ENCODE results near the gene ABHD12. TPM values are rescaled to one million over a fixed set of nuclear protein-coding genes. Genes with fewer than 3 reads are reported as not detected.

ABHD12 gene
- total and polyA plus RNA-seq, 11 donors: 15.6 to 43.8 (median 26.5) TPM

- intact Hi-C loops (cut with DNase I): loop anchor here in 2 of 10 donors (5.0 kb wide), 2 partner anchors 41 to 254 kb away; no protein-coding TSS in a partner anchor
- peaks cover 0 to 85% (median 50%) of the 10 kb centered on the region in 12 donors for H3K4me1 ChIP-seq
- no peak for ATAC-seq
- TF ChIP-seq CTCF (IDR thresholded peaks at IDR 0.05) (no peak), POLR2A (IDR thresholded peaks at IDR 0.05) (no peak)
- H3K27ac ChIP-seq: peak overlapping the region in 11 of 12 donors; percentile 6 to 99 (median 96)
- no peaks in the 10 kb centered on the region for H3K27me3 ChIP-seq
- peaks cover 0 to 10% (median 0%) of the 10 kb centered on the region in 9 donors for H3K36me3 ChIP-seq
- H3K9me3 ChIP-seq: no peaks in the 10 kb centered on the region
- H3K4me3 ChIP-seq: peak overlapping the region in 10 of 12 donors; percentile 72 to 99 (median 92)
- 55 to 72% (median 65%) methylated on average over 9 of the region's 9 CpGs for WGBS, 4 donors
- DNase-seq: no peak
These were observed 139.6 kb downstream of the ABHD12 start for GRCh38 chr20:25251019-25251418.

GRCh38 chr20:25250508-25250907, 140.1 kb downstream of the ABHD12 start:
- Histone ChIP-seq H3K4me3 (peak overlapping the region; percentile 12 to 99 (median 92)), H3K4me1 (peaks cover 0 to 82% (median 46%) of the 10 kb centered on the region in 12 donors), H3K36me3 (peaks cover 0 to 10% (median 0%) of the 10 kb centered on the region in 9 donors), H3K27me3 (no peaks in the 10 kb centered on the region), H3K9me3 (no peaks in the 10 kb centered on the region), H3K27ac (peak overlapping the region; percentile 40 to 99 (median 96))
- ATAC-seq: no peak
- no peak for TF ChIP-seq CTCF (IDR thresholded peaks at IDR 0.05)
- TF ChIP-seq POLR2A (IDR thresholded peaks at IDR 0.05): no peak
- WGBS, 4 donors: 47 to 60% (median 51%) methylated on average over 3 of the region's 3 CpGs
- no peak for DNase-seq
- intact Hi-C loops (cut with DNase I): loop anchor here in 2 of 10 donors (5.0 kb wide), 2 partner anchors 42 to 253 kb away; no protein-coding TSS in a partner anchor

Other genes with a start within 250 kb of the ABHD12 start
- 100 to 1,000 TPM in 3 of 9 donors, 10 to 100 TPM in 6; 58.7 to 139 (median 86.7) TPM for gene ENTPD6, start 195.1 kb downstream of the ABHD12 start, total RNA-seq
- 100 to 1,000 TPM; 131 to 200 TPM for gene ENTPD6, start 195.1 kb downstream of the ABHD12 start, polyA plus RNA-seq
- gene PYGB, start 142.8 kb downstream of the ABHD12 start, total RNA-seq: 100 to 1,000 TPM; 172 to 450 (median 233) TPM
- gene PYGB, start 142.8 kb downstream of the ABHD12 start, polyA plus RNA-seq: 100 to 1,000 TPM; 144 to 227 TPM
- 1 to 10 TPM in 3 of 9 donors, under 1 TPM in 6; 0.19 to 3.1 (median 0.36) TPM for gene GINS1, start 16.8 kb upstream of the ABHD12 start, total RNA-seq
- gene GINS1, start 16.8 kb upstream of the ABHD12 start, polyA plus RNA-seq: under 1 TPM; 0.15 to 0.47 TPM
- gene NINL, start 194.7 kb upstream of the ABHD12 start, total RNA-seq: 1 to 10 TPM; 1.6 to 7.1 (median 2.9) TPM
- gene NINL, start 194.7 kb upstream of the ABHD12 start, polyA plus RNA-seq: 1 to 10 TPM in 1 of 2 donors, under 1 TPM in 1; 0.78 to 4.2 TPM
- 1 to 10 TPM; 2.5 to 4.4 (median 3.1) TPM for gene NANP, start 233.2 kb upstream of the ABHD12 start, total RNA-seq
- gene NANP, start 233.2 kb upstream of the ABHD12 start, polyA plus RNA-seq: 1 to 10 TPM; 1.8 to 5.2 TPM

Data from heart left ventricle (tissue), 16 donors.